IMR-90 (cell line): ENCODE data around the gene CDC7. TPM values are rescaled to one million over a fixed set of nuclear protein-coding genes. Genes with fewer than 3 reads are reported as not detected.

Experiments used
- ATAC-seq: fragments of 200-7000 bp; cut with Tn5 transposase; 2 replicates; pipeline ENCODE4 v1.9.1; 2020; ENCODE audit warnings: low read depth, mild to moderate bottlenecking, moderate library complexity
- BruUV-seq: library from RNA; stranded (reverse); fragments of 400-500 nt; replicated peaks from 2 replicates; lab custom pipeline; 2021; lab: Mats Ljungman, UMichigan
- CTCF ChIA-PET: fragments of 300-600 bp; formaldehyde crosslinking; extraction: SDS; loops from one replicate; lab custom pipeline; 2021; ENCODE audit warnings: antibody characterized with exemption; lab: Yijun Ruan, JAX
- POLR2A ChIA-PET: fragments of 300-600 bp; sonication (Branson Sonifier 250); formaldehyde crosslinking; loops from one replicate; lab custom pipeline; 2022; ENCODE audit warnings: antibody characterized with exemption; ENCODE audit not compliant: unreplicated experiment; lab: Charles Lee
- DNase-seq: peaks from one replicate; pipeline ENCODE4 v3.0.0; 2013
- H2AFZ ChIP-seq: replicated peaks from 2 replicates; pipeline ENCODE3; 2013; ENCODE audit warnings: low read length, mild to moderate bottlenecking; ENCODE audit not compliant: poor library complexity
- H2AK5ac ChIP-seq: 2 replicates; pipeline ENCODE4 v1.6.1; 2013; ENCODE audit warnings: low read depth, low read length, inconsistent platforms
- H2AK9ac ChIP-seq: replicated peaks from 2 replicates; pipeline ENCODE3; 2013; ENCODE audit warnings: mild to moderate bottlenecking, low read depth, low read length, moderate library complexity; ENCODE audit not compliant: poor library complexity
- H2BK120ac ChIP-seq: 2 replicates; pipeline ENCODE4 v1.6.1; 2013; ENCODE audit warnings: low read depth, low read length, inconsistent platforms
- H2BK15ac ChIP-seq: 3 replicates; pipeline ENCODE4 v1.6.1; 2013; ENCODE audit warnings: low read depth, low read length, inconsistent platforms
- H2BK20ac ChIP-seq: 2 replicates; pipeline ENCODE4 v1.6.1; 2013; ENCODE audit warnings: low read depth, mild to moderate bottlenecking, inconsistent platforms, low read length, moderate library complexity
- H2BK5ac ChIP-seq: 2 replicates; pipeline ENCODE4 v1.6.1; 2013; ENCODE audit warnings: mild to moderate bottlenecking, low read depth, low read length, inconsistent platforms; ENCODE audit not compliant: poor library complexity, severe bottlenecking
- H3K14ac ChIP-seq: replicated peaks from 2 replicates; pipeline ENCODE4 v1.6.1; 2013; ENCODE audit warnings: low read depth, low read length, inconsistent platforms
- H3K18ac ChIP-seq: 2 replicates; pipeline ENCODE4 v1.6.1; 2013; ENCODE audit warnings: low read depth, low read length, control low read depth
- H3K23ac ChIP-seq: 2 replicates; pipeline ENCODE4 v1.6.1; 2013; ENCODE audit warnings: low read depth, low read length, inconsistent platforms
- H3K27ac ChIP-seq: 2 replicates; pipeline ENCODE4 v1.5.1; 2013; ENCODE audit warnings: mild to moderate bottlenecking, control low read depth, low read length; ENCODE audit not compliant: insufficient read depth
- H3K27me3 ChIP-seq: 2 replicates; pipeline ENCODE4 v1.6.1; 2013; ENCODE audit warnings: low read length; ENCODE audit not compliant: control insufficient read depth, insufficient read depth
- H3K36me3 ChIP-seq: 2 replicates; pipeline ENCODE4 v1.6.1; 2013; ENCODE audit warnings: low read length, mixed read lengths; ENCODE audit not compliant: control insufficient read depth, insufficient read depth
- H3K4ac ChIP-seq: 2 replicates; pipeline ENCODE4 v1.6.1; 2013; ENCODE audit warnings: low read depth, low read length, inconsistent platforms
- H3K4me1 ChIP-seq: 2 replicates; pipeline ENCODE4 v1.6.1; 2013; ENCODE audit warnings: low read length, mixed read lengths; ENCODE audit not compliant: control insufficient read depth, insufficient read depth
- H3K4me2 ChIP-seq: 2 replicates; pipeline ENCODE4 v1.6.1; 2013; ENCODE audit warnings: low read depth, mild to moderate bottlenecking, control low read depth, low read length, moderate library complexity
- H3K4me3 ChIP-seq: 2 replicates; pipeline ENCODE4 v1.5.1; 2013; ENCODE audit warnings: low read depth, mild to moderate bottlenecking, control low read depth, low read length, moderate library complexity; ENCODE audit not compliant: insufficient read depth
- H3K56ac ChIP-seq: 2 replicates; pipeline ENCODE4 v1.6.1; 2013; ENCODE audit warnings: low read length, inconsistent platforms; ENCODE audit not compliant: insufficient read depth; ENCODE audit errors: extremely low read depth
- H3K79me1 ChIP-seq, 2 experiments: 2 replicates each; pipeline ENCODE4 v1.6.1; 2013; ENCODE audit warnings: low read length in 2 of 2, inconsistent platforms in 1 of 2, low read depth in 1 of 2
- H3K9ac ChIP-seq: 2 replicates; pipeline ENCODE4 v1.6.1; 2013; ENCODE audit warnings: low read depth, low read length, control low read depth
- H3K9me1 ChIP-seq: 2 replicates; pipeline ENCODE4 v1.6.1; 2013; ENCODE audit warnings: low read length, inconsistent platforms; ENCODE audit not compliant: insufficient read depth
- H3K9me3 ChIP-seq: 2 replicates; pipeline ENCODE4 v1.6.1; 2013; ENCODE audit warnings: low read length; ENCODE audit not compliant: control insufficient read depth, insufficient read depth
- H4K20me1 ChIP-seq: 2 replicates; pipeline ENCODE4 v1.6.1; 2013; ENCODE audit warnings: low read length, inconsistent platforms; ENCODE audit not compliant: insufficient read depth
- H4K5ac ChIP-seq: 2 replicates; pipeline ENCODE4 v1.6.1; 2013; ENCODE audit warnings: mild to moderate bottlenecking, low read depth, low read length, control low read depth
- H4K8ac ChIP-seq, 2 experiments: 2 replicates each; pipeline ENCODE4 v1.6.1; 2013; ENCODE audit warnings: low read depth in 2 of 2, low read length in 2 of 2, control low read depth in 1 of 2, inconsistent platforms in 1 of 2
- H4K91ac ChIP-seq: 2 replicates; pipeline ENCODE4 v1.6.1; 2013; ENCODE audit warnings: low read depth, low read length, inconsistent platforms; ENCODE audit not compliant: insufficient read depth
- BHLHE40 ChIP-seq: fragments of 150-350 bp; IDR thresholded peaks from 2 replicates; pipeline ENCODE4 v1.6.1; 2016; ENCODE audit warnings: mild to moderate bottlenecking, low read depth, low read length
- CEBPB ChIP-seq: IDR thresholded peaks from 2 replicates; pipeline ENCODE4 v1.6.1; 2012; ENCODE audit warnings: low read depth, low read length, improper control_type of control experiment
- CHD1 ChIP-seq: IDR thresholded peaks from 2 replicates; pipeline ENCODE4 v1.6.1; 2012; ENCODE audit warnings: low read depth, low read length, improper control_type of control experiment
- CTCF ChIP-seq: conservative IDR thresholded peaks from 2 replicates; pipeline ENCODE4 v1.5.1; 2012; ENCODE audit warnings: mild to moderate bottlenecking, low read depth, low read length, improper control_type of control experiment
- ELK1 ChIP-seq: fragments of 150-350 bp; IDR thresholded peaks from 2 replicates; pipeline ENCODE4 v1.6.1; 2016; ENCODE audit warnings: low read depth, mild to moderate bottlenecking, low read length, moderate library complexity, borderline replicate concordance
- FOS ChIP-seq: fragments of 150-350 bp; IDR thresholded peaks from 2 replicates; pipeline ENCODE4 v1.6.1; 2016; ENCODE audit warnings: low read depth, low read length
- MAFK ChIP-seq: IDR thresholded peaks from 2 replicates; pipeline ENCODE4 v1.6.1; 2012; ENCODE audit warnings: low read depth, low read length, improper control_type of control experiment
- MAZ ChIP-seq: IDR thresholded peaks from 2 replicates; pipeline ENCODE4 v1.6.1; 2012; ENCODE audit warnings: low read depth, mild to moderate bottlenecking, low read length, improper control_type of control experiment, moderate library complexity, borderline replicate concordance
- MXI1 ChIP-seq: IDR thresholded peaks from 2 replicates; pipeline ENCODE4 v1.6.1; 2012; ENCODE audit warnings: low read depth, mild to moderate bottlenecking, low read length, moderate library complexity, borderline replicate concordance
- NFE2L2 ChIP-seq: fragments of 150-350 bp; IDR thresholded peaks from 2 replicates; pipeline ENCODE4 v1.6.1; 2016; ENCODE audit warnings: low read depth, mild to moderate bottlenecking, low read length
- POLR2A ChIP-seq: IDR thresholded peaks from 2 replicates; pipeline ENCODE4 v1.6.1; 2012; ENCODE audit warnings: mild to moderate bottlenecking, low read depth, low read length
- RAD21 ChIP-seq: IDR thresholded peaks from 2 replicates; pipeline ENCODE4 v1.6.1; 2012; ENCODE audit warnings: low read length, improper control_type of control experiment
- RCOR1 ChIP-seq: IDR thresholded peaks from 2 replicates; pipeline ENCODE4 v1.6.1; 2012; ENCODE audit warnings: mild to moderate bottlenecking, low read length, improper control_type of control experiment; ENCODE audit not compliant: insufficient replicate concordance
- RFX5 ChIP-seq: IDR thresholded peaks from 2 replicates; pipeline ENCODE4 v1.8.0; 2012; ENCODE audit warnings: low read depth, mild to moderate bottlenecking, low read length, moderate library complexity
- SMC3 ChIP-seq: fragments of 150-350 bp; IDR thresholded peaks from 2 replicates; pipeline ENCODE4 v1.6.1; 2016; ENCODE audit warnings: low read depth, mild to moderate bottlenecking, antibody characterized with exemption, low read length, moderate library complexity
- USF2 ChIP-seq: fragments of 150-350 bp; IDR thresholded peaks from 2 replicates; pipeline ENCODE4 v1.6.1; 2017; ENCODE audit warnings: mild to moderate bottlenecking, antibody characterized with exemption, low read length, low read depth
- WGBS, 2 experiments: methylation state at CpG; one replicate each; pipeline versions ENCODE4 v1.1.5 to v1.1.7; 2013; ENCODE audit warnings: missing lambda C conversion rate in 2 of 2; ENCODE audit not compliant: insufficient read length in 1 of 2; ENCODE audit errors: extremely low coverage in 2 of 2; 5-methylcytosine and 5-hydroxymethylcytosine counted together
- dilution Hi-C: fragments of 300-500 bp; cut with HindIII; formaldehyde crosslinking; loops from one replicate; pipeline ENCODE4 v1.14.3; 2018; ENCODE audit warnings: low sequenced_read_pairs; ENCODE audit not compliant: unreplicated experiment
- in situ Hi-C: fragments of 300-500 bp; cut with MboI; formaldehyde crosslinking; loops from 3 replicates; pipeline ENCODE4 v1.14.3; 2019; ENCODE audit warnings: low sequenced_read_pairs, inconsistent platforms, mixed read lengths
- intact Hi-C: fragments of 100-400 bp; cut with micrococcal nuclease; formaldehyde crosslinking; loops from 2 replicates; pipeline ENCODE4 v1.10.0; 2022
- polyA plus RNA-seq, 3 experiments: library from polyadenylated mRNA; depleted of rRNA; stranded (reverse); fragments of >200 nt; gene quantifications; 2 replicates each; pipeline ENCODE4 v1.2.3, GENCODE V29; 2012; ENCODE audit warnings: low replicate concordance in 1 of 3
- total RNA-seq: library from RNA; depleted of rRNA; stranded (reverse); fragments of >200 nt; gene quantifications from 2 replicates; pipeline ENCODE4 v1.2.3, GENCODE V29; 2012

CDC7 gene
- total and polyA plus RNA-seq, 2 of the 4 experiments (the other 2 are of a cell fraction): 4.3 to 4.7 TPM

- TF ChIP-seq FOS: no peak
- no peak for TF ChIP-seq USF2
- TF ChIP-seq MXI1: no peak
Measured at GRCh38 chr1:91567583-91567982, 66.9 kb downstream of the CDC7 start (continued).

- Histone ChIP-seq H3K9me1 (peaks cover 12% of the 10 kb centered on the region; the same call in 1 of the 2 replicates), H3K14ac (no peak overlapping the region), H2BK5ac (no peak overlapping the region), H3K56ac (no peak overlapping the region), H3K9ac (no peak overlapping the region), H4K91ac (no peak overlapping the region), H2AK5ac (no peak overlapping the region), H3K4me3 (no peak overlapping the region), H3K4me2 (no peak overlapping the region), H3K18ac (no peak overlapping the region), H3K27ac (no peak overlapping the region), H3K79me1 (no peaks in the 10 kb centered on the region), H3K4me1 (peaks cover 15% of the 10 kb centered on the region), H2BK20ac (no peak overlapping the region), H4K20me1 (no peaks in the 10 kb centered on the region), H3K9me3 (no peaks in the 10 kb centered on the region), H4K5ac (no peak overlapping the region), H3K36me3 (no peaks in the 10 kb centered on the region), H2BK15ac (no peak overlapping the region), H3K23ac (no peak overlapping the region), H2AK9ac (no peak overlapping the region), H2AFZ (no peak overlapping the region), H4K8ac (no peak overlapping the region), H3K27me3 (no peaks in the 10 kb centered on the region), H3K4ac (no peak overlapping the region), H2BK120ac (no peak overlapping the region)
- POLR2A ChIA-PET: no interaction called here
- ATAC-seq (no peak), DNase-seq (no peak)
- CTCF ChIA-PET: no interaction called here
- WGBS, 2 experiments: 100% methylated on average over 2 of the region's 7 CpGs; no CpG with 5 or more reads in 1 of the 2 experiments
- BruUV-seq: no TSS peak
- in situ Hi-C loops (no loop called here), dilution Hi-C loops (no loop called here), intact Hi-C loops (no loop called here)
- no peak for TF ChIP-seq RAD21
- no peak for TF ChIP-seq CTCF
- TF ChIP-seq FOS: no peak
- TF ChIP-seq RFX5: no peak
- no peak for TF ChIP-seq CEBPB
- TF ChIP-seq BHLHE40: no peak
- TF ChIP-seq MAZ: no peak
- TF ChIP-seq ELK1: no peak
- no peak for TF ChIP-seq RCOR1
- no peak for TF ChIP-seq SMC3
- no peak for TF ChIP-seq POLR2A
- no peak for TF ChIP-seq MAFK
- no peak for TF ChIP-seq CHD1
- TF ChIP-seq NFE2L2: no peak
Measured at GRCh38 chr1:91568261-91568660, 67.6 kb downstream of the CDC7 start.
